ENCODE data around the gene KIF3A. TPM values are rescaled to one million over a fixed set of nuclear protein-coding genes. Genes with fewer than 3 reads are reported as not detected.

The KIF3A gene
- total RNA-seq, 1 experiment from 2014 or later = 13.2 TPM

DNA sequence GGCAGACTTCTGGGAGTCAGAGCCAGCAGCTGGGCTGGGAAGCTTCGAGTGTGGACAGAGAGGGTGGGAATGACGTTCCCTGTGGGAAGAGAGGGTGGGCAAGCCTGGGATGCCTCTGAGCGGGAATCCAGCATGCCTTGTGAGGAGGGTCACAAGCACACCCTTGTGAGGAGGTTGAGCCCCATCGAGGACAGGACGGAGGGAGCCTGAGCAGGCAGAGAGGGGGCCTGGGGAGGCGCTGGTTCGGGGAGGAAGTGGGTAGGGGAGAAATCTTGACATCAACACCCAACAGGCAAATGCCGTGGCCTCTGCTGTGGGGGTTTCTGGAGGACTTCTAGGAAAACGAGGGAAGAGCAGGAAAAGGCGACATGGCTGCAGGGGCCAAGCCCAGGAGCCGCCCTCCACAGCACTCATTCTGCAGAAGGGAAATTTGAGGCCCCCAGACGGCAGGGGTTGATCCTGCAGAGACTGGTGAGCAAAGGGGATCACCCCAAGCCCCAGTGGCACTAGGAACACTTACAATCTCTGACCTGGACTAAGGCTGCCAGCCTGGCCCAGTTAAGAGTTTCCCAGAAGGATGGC is 80.5 kb downstream of the KIF3A start:
- no peak overlapping the region for H3K4ac ChIP-seq (ENCODE audit: low read depth, low read length)
- no peak overlapping the region for H3T11ph ChIP-seq (ENCODE audit: low read length)
- H4K91ac ChIP-seq (ENCODE audit: insufficient read length, low read depth, low read length) = no peak overlapping the region
- Mint-ChIP-seq H3K4me3 (peak overlapping the region; percentile 4 to 58; a peak in 1 of 5 replicates), H3K9me3 (peaks cover 0 to 12% of the 10 kb centered on the region in 2 experiments; a peak in 3 of 5 replicates), H3K4me1 (peaks cover 7 to 13% of the 10 kb centered on the region in 2 experiments), H3K27ac (no peak overlapping the region), H3K27me3 (ENCODE audit: low read depth) (peaks cover 52% of the 10 kb centered on the region), H3K36me3 (ENCODE audit: insufficient read depth in 1 of 3, low read depth in 3 of 3) (no peaks in the 10 kb centered on the region)
- H3K23me2 ChIP-seq (ENCODE audit: insufficient read length, low read depth, low read length, poor library complexity, severe bottlenecking) = no peaks in the 10 kb centered on the region
- H4K20me1 ChIP-seq (ENCODE audit: control insufficient read depth, insufficient read depth, insufficient read length) = no peaks in the 10 kb centered on the region
- no peak overlapping the region for H4K5ac ChIP-seq (ENCODE audit: insufficient read length, low read depth, low read length)
- H3K4me1 ChIP-seq (ENCODE audit: insufficient read depth, low read length) = no peaks in the 10 kb centered on the region
- peaks cover 6% of the 10 kb centered on the region; the same call in 1 of the 2 replicates for H3K27me3 ChIP-seq (ENCODE audit: insufficient read depth, low read length)
- H3K9ac ChIP-seq (ENCODE audit: extremely low read depth, insufficient read length, low read length) = no peak overlapping the region
- H2AFZ ChIP-seq (ENCODE audit: low read length) = no peak overlapping the region
- no peaks in the 10 kb centered on the region for H3K9me3 ChIP-seq (ENCODE audit: control insufficient read depth, low read depth, low read length)
- no peak overlapping the region for H4K8ac ChIP-seq (replicated peaks; ENCODE audit: insufficient read length, low read depth, low read length)
- no peaks in the 10 kb centered on the region for H3K79me1 ChIP-seq (ENCODE audit: insufficient read depth, low read depth, low read length, poor library complexity, severe bottlenecking)
- DNase-seq = no peak
- H2BK20ac ChIP-seq (ENCODE audit: low read depth, low read length, poor library complexity, severe bottlenecking) = no peak overlapping the region
- no peak overlapping the region for H3K14ac ChIP-seq (ENCODE audit: insufficient read depth, low read length)
- no peak overlapping the region for H3K18ac ChIP-seq (ENCODE audit: insufficient read length, low read depth, low read length)
- no peak overlapping the region for H3K56ac ChIP-seq (ENCODE audit: insufficient read length, low read depth, low read length)
- H2BK5ac ChIP-seq (ENCODE audit: insufficient read length, low read length) = no peak overlapping the region
- H3K79me2 ChIP-seq (ENCODE audit: insufficient read depth, low read length) = no peaks in the 10 kb centered on the region
- TF ChIP-seq, protein P1, sequence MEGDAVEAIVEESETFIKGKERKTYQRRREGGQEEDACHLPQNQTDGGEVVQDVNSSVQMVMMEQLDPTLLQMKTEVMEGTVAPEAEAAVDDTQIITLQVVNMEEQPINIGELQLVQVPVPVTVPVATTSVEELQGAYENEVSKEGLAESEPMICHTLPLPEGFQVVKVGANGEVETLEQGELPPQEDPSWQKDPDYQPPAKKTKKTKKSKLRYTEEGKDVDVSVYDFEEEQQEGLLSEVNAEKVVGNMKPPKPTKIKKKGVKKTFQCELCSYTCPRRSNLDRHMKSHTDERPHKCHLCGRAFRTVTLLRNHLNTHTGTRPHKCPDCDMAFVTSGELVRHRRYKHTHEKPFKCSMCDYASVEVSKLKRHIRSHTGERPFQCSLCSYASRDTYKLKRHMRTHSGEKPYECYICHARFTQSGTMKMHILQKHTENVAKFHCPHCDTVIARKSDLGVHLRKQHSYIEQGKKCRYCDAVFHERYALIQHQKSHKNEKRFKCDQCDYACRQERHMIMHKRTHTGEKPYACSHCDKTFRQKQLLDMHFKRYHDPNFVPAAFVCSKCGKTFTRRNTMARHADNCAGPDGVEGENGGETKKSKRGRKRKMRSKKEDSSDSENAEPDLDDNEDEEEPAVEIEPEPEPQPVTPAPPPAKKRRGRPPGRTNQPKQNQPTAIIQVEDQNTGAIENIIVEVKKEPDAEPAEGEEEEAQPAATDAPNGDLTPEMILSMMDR (conservative IDR thresholded peaks at IDR 0.05) = no peak
- H3K27ac ChIP-seq (ENCODE audit: insufficient read length, low read depth, low read length) = no peak overlapping the region
- H2AK5ac ChIP-seq (ENCODE audit: insufficient read length, low read length) = no peak overlapping the region
- WGBS (ENCODE audit: extremely low coverage, insufficient read length, low lambda C conversion rate) = no CpG with 5 or more reads among the region's 12 CpGs
- H3K23ac ChIP-seq (ENCODE audit: insufficient read length, low read depth, low read length) = no peak overlapping the region
- no peak overlapping the region for H3K4me2 ChIP-seq (ENCODE audit: insufficient read depth, insufficient read length, low read length)
- H2BK12ac ChIP-seq (ENCODE audit: insufficient read length, low read depth, low read length) = no peak overlapping the region
- H2BK120ac ChIP-seq (ENCODE audit: low read depth, low read length, poor library complexity, severe bottlenecking) = no peak overlapping the region
- H2BK15ac ChIP-seq (ENCODE audit: low read depth, low read length) = no peak overlapping the region
